ENCODE results near the gene COBLL1. TPM values are rescaled to one million over a fixed set of nuclear protein-coding genes. Genes with fewer than 3 reads are reported as not detected.

COBLL1 gene
- polyA plus RNA-seq, 1 donor (not counting 4 experiments of a cell fraction or from before 2014, with no cell fraction given), result 14.9 TPM

DNA sequence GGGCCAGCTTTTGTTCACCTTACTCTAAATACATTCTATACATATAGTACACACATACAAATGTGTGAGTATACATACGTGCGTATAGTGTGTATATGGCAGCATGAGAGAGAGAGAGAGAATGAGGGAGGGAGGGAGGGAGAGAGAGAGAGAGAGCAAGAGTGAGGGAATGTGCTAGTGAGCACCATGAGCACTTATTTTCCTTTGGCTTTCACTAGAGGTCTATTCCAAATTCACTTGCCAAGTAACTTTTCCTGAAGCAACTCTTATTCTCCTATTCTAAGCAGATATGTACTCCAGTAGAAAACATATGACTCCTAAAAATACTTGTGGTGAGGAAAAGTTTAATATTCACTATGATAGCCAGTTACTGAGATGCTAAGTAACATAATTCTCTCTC lies 85.7 kb downstream of the COBLL1 start:
- Histone ChIP-seq H3K27me3 (ENCODE audit: control insufficient read depth, extremely low read depth, insufficient read depth, low read length) (no peaks in the 10 kb centered on the region), H3K4me2 (ENCODE audit: control insufficient read depth, extremely low read depth, insufficient read depth, low read depth, low read length) (no peak overlapping the region), H3K9ac (ENCODE audit: control insufficient read depth, extremely low read depth, insufficient read depth, low read length) (no peak overlapping the region), H3K4me1 (ENCODE audit: control insufficient read depth, extremely low read depth, insufficient read depth, low read length) (no peaks in the 10 kb centered on the region), H4K20me1 (ENCODE audit: control insufficient read depth, extremely low read depth, insufficient read depth, low read length) (no peaks in the 10 kb centered on the region), H3K4me3 (ENCODE audit: control insufficient read depth in 2 of 3, extremely low read depth in 1 of 3, insufficient read depth in 2 of 3, low read depth in 1 of 3, low read length in 3 of 3) (no peak overlapping the region), H3K79me2 (ENCODE audit: control insufficient read depth, insufficient read depth, low read length) (no peaks in the 10 kb centered on the region), H3K36me3 (ENCODE audit: control insufficient read depth in 2 of 2, extremely low read depth in 1 of 2, insufficient read depth in 2 of 2, low read length in 2 of 2) (no peaks in the 10 kb centered on the region), H3K27ac (ENCODE audit: control insufficient read depth, insufficient read depth, low read length) (no peak overlapping the region), H3K9me3 (ENCODE audit: control insufficient read depth, low read depth, low read length) (no peaks in the 10 kb centered on the region), H3K9me1 (ENCODE audit: control insufficient read depth, extremely low read depth, insufficient read depth, low read length) (no peaks in the 10 kb centered on the region), H2AFZ (ENCODE audit: control insufficient read depth, low read length) (no peak overlapping the region)
- dilution Hi-C loops (cut with MboI; ENCODE audit: extremely low pct_ligation_motif_present, low sequenced_read_pairs), result no loop called here
- TF ChIP-seq, protein P1, sequence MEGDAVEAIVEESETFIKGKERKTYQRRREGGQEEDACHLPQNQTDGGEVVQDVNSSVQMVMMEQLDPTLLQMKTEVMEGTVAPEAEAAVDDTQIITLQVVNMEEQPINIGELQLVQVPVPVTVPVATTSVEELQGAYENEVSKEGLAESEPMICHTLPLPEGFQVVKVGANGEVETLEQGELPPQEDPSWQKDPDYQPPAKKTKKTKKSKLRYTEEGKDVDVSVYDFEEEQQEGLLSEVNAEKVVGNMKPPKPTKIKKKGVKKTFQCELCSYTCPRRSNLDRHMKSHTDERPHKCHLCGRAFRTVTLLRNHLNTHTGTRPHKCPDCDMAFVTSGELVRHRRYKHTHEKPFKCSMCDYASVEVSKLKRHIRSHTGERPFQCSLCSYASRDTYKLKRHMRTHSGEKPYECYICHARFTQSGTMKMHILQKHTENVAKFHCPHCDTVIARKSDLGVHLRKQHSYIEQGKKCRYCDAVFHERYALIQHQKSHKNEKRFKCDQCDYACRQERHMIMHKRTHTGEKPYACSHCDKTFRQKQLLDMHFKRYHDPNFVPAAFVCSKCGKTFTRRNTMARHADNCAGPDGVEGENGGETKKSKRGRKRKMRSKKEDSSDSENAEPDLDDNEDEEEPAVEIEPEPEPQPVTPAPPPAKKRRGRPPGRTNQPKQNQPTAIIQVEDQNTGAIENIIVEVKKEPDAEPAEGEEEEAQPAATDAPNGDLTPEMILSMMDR (optimal IDR thresholded peaks at IDR 0.05 in 1 of 3, IDR thresholded peaks at IDR 0.05 in 1 of 3, conservative IDR thresholded peaks at IDR 0.05 in 1 of 3; ENCODE audit: extremely low read depth in 1 of 3, insufficient read depth in 2 of 3, low read length in 3 of 3), result no peak
- no peak for TF ChIP-seq EZH2 (IDR thresholded peaks at IDR 0.05; ENCODE audit: low read length)
- DNase-seq (ENCODE audit: low read depth, low spot score) (no peak), FAIRE-seq (no peak)

DNA sequence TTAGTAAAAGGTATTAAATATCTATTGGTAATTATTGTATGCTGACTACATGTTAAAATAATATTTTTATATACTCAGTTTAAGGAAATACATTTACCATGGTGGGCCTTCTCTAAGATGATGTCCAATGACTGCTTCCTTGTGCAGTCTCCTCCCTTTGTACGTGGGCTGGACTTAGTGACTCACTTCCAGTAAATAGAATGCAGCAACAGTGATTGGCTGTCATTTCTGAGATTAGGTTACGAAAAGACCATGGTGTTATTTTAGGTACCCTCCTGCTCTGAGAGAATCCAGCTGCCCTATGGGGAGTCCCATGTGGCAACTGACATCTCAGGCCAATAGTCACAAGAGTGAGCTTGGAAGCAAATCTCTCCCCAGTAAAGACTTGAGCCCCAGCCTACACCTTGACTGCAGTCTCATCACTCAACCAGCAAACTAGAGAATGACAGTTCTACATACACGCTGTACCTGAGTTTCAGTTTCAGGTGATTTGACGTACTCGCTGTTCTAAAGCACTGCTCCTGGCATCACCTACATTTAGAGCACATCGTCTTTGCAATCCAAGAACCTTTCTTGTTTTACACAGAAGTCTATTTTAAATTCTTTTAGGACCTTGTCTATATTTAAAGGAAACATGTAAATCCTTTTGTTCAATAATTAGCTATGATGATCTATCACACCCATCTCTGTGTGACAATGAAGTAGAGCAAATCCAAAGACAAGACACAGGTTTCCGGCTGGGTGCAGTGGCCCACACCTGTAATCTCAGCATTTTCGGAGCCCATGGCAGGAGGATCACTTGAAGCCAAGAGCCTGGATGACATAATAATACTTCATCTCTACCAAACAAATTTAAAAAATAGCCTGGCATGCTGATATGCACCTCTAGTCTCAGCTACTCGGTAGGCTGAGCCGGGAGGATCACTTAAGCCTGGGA lies 87.2 kb downstream of the COBLL1 start:
- no peak overlapping the region for H3K4me3 ChIP-seq (ENCODE audit: control insufficient read depth in 2 of 3, extremely low read depth in 1 of 3, insufficient read depth in 2 of 3, low read depth in 1 of 3, low read length in 3 of 3)
- H3K27me3 ChIP-seq (ENCODE audit: control insufficient read depth, extremely low read depth, insufficient read depth, low read length), result no peaks in the 10 kb centered on the region
- no peak overlapping the region for H2AFZ ChIP-seq (ENCODE audit: control insufficient read depth, low read length)
- H3K9me1 ChIP-seq (ENCODE audit: control insufficient read depth, extremely low read depth, insufficient read depth, low read length), result no peaks in the 10 kb centered on the region
- no peaks in the 10 kb centered on the region for H3K36me3 ChIP-seq (ENCODE audit: control insufficient read depth in 2 of 2, extremely low read depth in 1 of 2, insufficient read depth in 2 of 2, low read length in 2 of 2)
- no peak for FAIRE-seq
- no peaks in the 10 kb centered on the region for H3K4me1 ChIP-seq (ENCODE audit: control insufficient read depth, extremely low read depth, insufficient read depth, low read length)
- TF ChIP-seq, protein P1 (optimal IDR thresholded peaks at IDR 0.05 in 1 of 3, IDR thresholded peaks at IDR 0.05 in 1 of 3, conservative IDR thresholded peaks at IDR 0.05 in 1 of 3; ENCODE audit: extremely low read depth in 1 of 3, insufficient read depth in 2 of 3, low read length in 3 of 3), result no peak
- TF ChIP-seq EZH2 (IDR thresholded peaks at IDR 0.05; ENCODE audit: low read length), result no peak
- H3K9ac ChIP-seq (ENCODE audit: control insufficient read depth, extremely low read depth, insufficient read depth, low read length), result no peak overlapping the region
- H3K27ac ChIP-seq (ENCODE audit: control insufficient read depth, insufficient read depth, low read length), result no peak overlapping the region
- dilution Hi-C loops (cut with MboI; ENCODE audit: extremely low pct_ligation_motif_present, low sequenced_read_pairs), result no loop called here
- DNase-seq (ENCODE audit: low read depth, low spot score), result no peak
- H3K9me3 ChIP-seq (ENCODE audit: control insufficient read depth, low read depth, low read length), result no peaks in the 10 kb centered on the region
- no peaks in the 10 kb centered on the region for H3K79me2 ChIP-seq (ENCODE audit: control insufficient read depth, insufficient read depth, low read length)
- no peak overlapping the region for H3K4me2 ChIP-seq (ENCODE audit: control insufficient read depth, extremely low read depth, insufficient read depth, low read depth, low read length)
- H4K20me1 ChIP-seq (ENCODE audit: control insufficient read depth, extremely low read depth, insufficient read depth, low read length), result no peaks in the 10 kb centered on the region
